ENCODE measurements around the gene SCYGR7. TPM values are rescaled to one million over a fixed set of nuclear protein-coding genes. Genes with fewer than 3 reads are reported as not detected.

SCYGR7 gene
- total RNA-seq, 1 donor from 2014 or later = not detected

Other genes starting within 250 kb of the SCYGR7 start
- not detected in 2 replicates for gene SCYGR2, start 129.4 kb upstream of the SCYGR7 start, total RNA-seq
- not detected in 2 replicates for gene SCYGR3, start 113.5 kb upstream of the SCYGR7 start, total RNA-seq
- not detected in 2 replicates for gene SCYGR4, start 110.8 kb upstream of the SCYGR7 start, total RNA-seq
- gene SCYGR5, start 61.5 kb upstream of the SCYGR7 start, total RNA-seq = not detected in 2 replicates
- gene SLC19A3, start 10.3 kb upstream of the SCYGR7 start, total RNA-seq = not detected in 2 replicates
- not detected in 2 replicates for gene SCYGR6, start 3.6 kb upstream of the SCYGR7 start, total RNA-seq
- not detected in 2 replicates for gene SCYGR8, start 17.6 kb downstream of the SCYGR7 start, total RNA-seq
- gene CCL20, start 85.5 kb downstream of the SCYGR7 start, total RNA-seq = not detected in 2 replicates
- gene DAW1, start 143.3 kb downstream of the SCYGR7 start, total RNA-seq = not detected in 2 replicates